ENCODE results near the gene CALHM2.

CALHM2 gene

DNA sequence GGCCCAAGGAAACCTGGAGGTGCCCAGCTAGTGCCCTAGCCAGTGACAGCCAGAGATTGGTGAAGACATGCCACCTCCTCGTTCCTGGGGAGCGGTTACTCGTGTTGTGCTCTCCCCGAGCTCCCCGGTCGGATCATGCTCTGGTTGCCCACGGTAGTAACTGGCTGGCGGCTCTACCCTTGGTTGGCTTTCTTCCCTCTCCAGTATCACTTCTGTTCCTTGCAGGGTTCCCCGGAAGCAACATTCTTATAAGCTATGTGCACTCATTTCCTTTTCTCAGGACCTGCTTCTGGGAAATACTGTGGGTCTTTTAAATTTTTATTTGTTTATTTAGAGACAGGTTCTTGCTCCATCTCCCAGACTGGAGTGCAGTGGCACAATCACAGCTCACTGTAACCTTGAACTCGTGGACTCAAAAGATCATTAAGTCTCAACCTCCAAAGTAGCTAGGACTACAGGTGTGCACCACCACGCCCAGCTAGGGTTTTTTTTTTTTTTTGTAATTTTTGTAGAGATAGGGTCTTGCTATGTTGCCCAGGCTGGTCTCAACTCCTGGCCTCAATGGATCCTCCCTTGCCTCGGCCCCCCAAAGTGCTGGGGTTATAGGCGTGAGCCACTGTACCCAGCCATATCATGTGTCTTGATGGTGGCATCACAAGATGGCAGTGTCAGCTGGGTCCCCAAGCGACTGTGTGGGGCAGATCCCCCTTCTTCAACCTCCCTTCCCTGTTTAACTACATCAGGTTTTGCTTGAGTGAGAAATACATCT, 13.4 kb upstream of the CALHM2 start:
- no peak overlapping the region for H3K4me3 ChIP-seq (ENCODE audit: low read depth, low read length)
- ChIA-PET CTCF (interaction anchor here (0.6 to 2.1 kb wide), 5 partner anchors 10 to 19 kb away, joined by 3 to 7 read pairs (median 5); partner anchors contain the start of gene CALHM3), POLR2A (no interaction called here)
- no peak for DNase-seq (ENCODE audit: low read depth, low spot score)
- TF ChIP-seq, protein P1, sequence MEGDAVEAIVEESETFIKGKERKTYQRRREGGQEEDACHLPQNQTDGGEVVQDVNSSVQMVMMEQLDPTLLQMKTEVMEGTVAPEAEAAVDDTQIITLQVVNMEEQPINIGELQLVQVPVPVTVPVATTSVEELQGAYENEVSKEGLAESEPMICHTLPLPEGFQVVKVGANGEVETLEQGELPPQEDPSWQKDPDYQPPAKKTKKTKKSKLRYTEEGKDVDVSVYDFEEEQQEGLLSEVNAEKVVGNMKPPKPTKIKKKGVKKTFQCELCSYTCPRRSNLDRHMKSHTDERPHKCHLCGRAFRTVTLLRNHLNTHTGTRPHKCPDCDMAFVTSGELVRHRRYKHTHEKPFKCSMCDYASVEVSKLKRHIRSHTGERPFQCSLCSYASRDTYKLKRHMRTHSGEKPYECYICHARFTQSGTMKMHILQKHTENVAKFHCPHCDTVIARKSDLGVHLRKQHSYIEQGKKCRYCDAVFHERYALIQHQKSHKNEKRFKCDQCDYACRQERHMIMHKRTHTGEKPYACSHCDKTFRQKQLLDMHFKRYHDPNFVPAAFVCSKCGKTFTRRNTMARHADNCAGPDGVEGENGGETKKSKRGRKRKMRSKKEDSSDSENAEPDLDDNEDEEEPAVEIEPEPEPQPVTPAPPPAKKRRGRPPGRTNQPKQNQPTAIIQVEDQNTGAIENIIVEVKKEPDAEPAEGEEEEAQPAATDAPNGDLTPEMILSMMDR (IDR thresholded peaks at IDR 0.05; ENCODE audit: insufficient read depth, low read length, missing control alignments) = no peak

DNA sequence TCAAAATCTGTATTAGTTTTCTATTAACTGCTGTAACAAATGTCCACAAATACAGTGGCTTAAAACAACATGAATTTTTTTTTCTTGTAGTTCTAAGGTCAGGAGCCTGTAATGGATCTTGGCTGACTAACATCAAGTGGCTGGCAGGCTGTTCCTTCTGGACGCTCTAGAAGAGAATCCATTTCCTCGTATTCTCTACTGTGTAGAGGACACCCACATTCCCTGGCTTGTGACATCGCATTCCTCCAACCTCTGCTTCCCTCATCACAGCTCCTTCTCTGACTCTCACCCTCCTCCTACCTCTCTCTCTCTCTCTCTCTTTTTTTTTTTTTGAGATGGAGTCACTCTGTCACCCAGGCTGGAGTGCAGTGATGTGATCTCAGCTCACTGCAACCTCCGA, 11.3 kb upstream of the CALHM2 start:
- ChIA-PET POLR2A (no interaction called here), CTCF (interaction anchor here (1.3 to 2.5 kb wide), 2 partner anchors 11 to 47 kb away, joined by 4 to 6 read pairs; partner anchors contain the start of gene CALHM2)
- DNase-seq (ENCODE audit: low read depth, low spot score) = no peak
- no peak overlapping the region for H3K4me3 ChIP-seq (ENCODE audit: low read depth, low read length)
- TF ChIP-seq, protein P1 (IDR thresholded peaks at IDR 0.05; ENCODE audit: insufficient read depth, low read length, missing control alignments) = no peak

DNA sequence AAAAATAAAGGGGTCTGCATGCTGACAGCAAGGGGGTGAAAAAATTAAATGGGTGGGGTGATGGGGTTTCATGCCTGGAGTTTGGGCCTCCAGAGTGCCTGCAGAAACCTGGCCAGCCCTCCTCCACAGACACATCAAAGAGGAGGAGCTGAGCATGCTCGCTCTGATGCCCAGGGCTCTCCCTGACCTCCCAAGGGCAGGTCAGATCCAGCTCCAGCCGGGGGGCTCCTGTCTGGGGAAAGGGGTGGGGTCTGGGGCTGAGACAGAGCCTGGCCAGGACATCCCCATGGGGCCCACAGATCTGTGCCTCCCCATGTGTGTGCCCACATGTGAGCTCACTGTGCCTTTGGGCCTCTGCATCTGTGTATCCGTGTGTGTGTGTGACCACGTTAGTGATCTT, 7.4 kb upstream of the CALHM2 start:
- ChIA-PET POLR2A (no interaction called here), CTCF (interaction anchor here (1.4 to 1.5 kb wide), 2 partner anchors 16 to 26 kb away, joined by 5 to 6 read pairs; no protein-coding TSS in a partner anchor)
- H3K4me3 ChIP-seq (ENCODE audit: low read depth, low read length) = no peak overlapping the region
- DNase-seq (ENCODE audit: low read depth, low spot score) = no peak
- TF ChIP-seq, protein P1 (IDR thresholded peaks at IDR 0.05; ENCODE audit: insufficient read depth, low read length, missing control alignments) = no peak

DNA sequence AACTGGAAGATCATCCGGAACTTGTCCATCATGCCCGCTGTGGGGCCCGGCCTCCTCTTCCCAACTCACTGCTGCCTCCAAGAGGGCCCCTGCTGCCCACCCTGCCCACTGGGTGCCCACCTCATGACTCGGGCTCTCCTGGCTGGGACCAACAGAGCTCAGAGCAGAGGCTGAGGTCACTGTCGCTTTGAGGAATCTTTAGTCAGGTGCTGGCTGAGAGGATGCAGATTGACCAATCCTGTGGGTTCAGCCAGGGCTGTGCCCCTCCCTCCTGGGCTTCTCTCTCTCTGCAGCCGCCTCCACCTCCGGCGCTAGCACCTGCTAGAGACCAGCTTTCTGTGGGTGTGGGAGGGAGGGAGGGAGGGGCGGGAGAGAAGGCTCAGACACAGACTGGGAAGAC, 6.5 kb upstream of the CALHM2 start, which contains the start of gene CALHM1:
Gene CALHM1 (minus strand): TSS at position 181 of the 400 bp plus-strand sequence. CDS start 149 bp downstream, at position 32.
- no peak within 1 kb of the TSS for H3K4me3 ChIP-seq (ENCODE audit: low read depth, low read length)
- DNase-seq (ENCODE audit: low read depth, low spot score) = no peak
- TF ChIP-seq, protein P1 (IDR thresholded peaks at IDR 0.05; ENCODE audit: insufficient read depth, low read length, missing control alignments) = no peak
- ChIA-PET POLR2A (no interaction called here), CTCF (no interaction called here)

DNA sequence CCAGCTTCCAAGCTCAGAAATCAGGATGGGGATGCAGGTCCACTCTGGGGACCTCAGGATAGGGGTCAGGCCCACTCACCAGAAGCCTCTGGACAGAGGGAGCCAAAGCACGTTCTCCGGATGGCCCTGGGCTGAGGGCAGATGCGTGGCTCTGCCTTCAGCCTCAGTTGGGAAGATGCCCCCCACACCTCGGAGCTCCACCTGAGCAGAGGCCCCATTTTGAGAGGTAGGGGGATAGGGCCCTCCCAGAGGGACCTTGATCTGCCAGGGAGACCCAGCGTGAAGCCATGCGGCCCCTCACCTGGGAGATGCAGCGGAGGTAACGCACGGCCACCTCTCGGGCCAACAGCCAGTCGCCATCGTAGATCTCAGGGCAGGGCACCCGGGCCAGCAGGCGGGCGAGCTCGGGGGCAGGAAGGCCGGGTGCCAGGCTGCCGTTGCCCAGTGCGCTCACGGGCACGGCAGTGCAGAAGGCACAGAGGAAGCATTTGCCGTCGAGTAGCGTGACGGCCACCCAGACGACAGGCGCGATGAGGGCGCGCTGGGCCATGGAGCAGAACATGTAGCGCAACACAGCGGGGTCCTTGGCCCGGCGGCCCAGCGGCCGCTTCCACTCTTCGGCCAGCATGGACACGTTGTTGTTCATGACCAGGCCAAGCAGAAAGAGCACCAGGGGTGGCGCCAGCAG, 5.9 kb upstream of the CALHM2 start:
- H3K4me3 ChIP-seq (ENCODE audit: low read depth, low read length) = no peak overlapping the region
- no peak for DNase-seq (ENCODE audit: low read depth, low spot score)
- TF ChIP-seq, protein P1 (IDR thresholded peaks at IDR 0.05; ENCODE audit: insufficient read depth, low read length, missing control alignments) = no peak
- ChIA-PET CTCF (interaction anchor here (0.6 to 1.3 kb wide), 2 partner anchors 27 to 30 kb away, joined by 3 to 4 read pairs; no protein-coding TSS in a partner anchor), POLR2A (no interaction called here)

DNA sequence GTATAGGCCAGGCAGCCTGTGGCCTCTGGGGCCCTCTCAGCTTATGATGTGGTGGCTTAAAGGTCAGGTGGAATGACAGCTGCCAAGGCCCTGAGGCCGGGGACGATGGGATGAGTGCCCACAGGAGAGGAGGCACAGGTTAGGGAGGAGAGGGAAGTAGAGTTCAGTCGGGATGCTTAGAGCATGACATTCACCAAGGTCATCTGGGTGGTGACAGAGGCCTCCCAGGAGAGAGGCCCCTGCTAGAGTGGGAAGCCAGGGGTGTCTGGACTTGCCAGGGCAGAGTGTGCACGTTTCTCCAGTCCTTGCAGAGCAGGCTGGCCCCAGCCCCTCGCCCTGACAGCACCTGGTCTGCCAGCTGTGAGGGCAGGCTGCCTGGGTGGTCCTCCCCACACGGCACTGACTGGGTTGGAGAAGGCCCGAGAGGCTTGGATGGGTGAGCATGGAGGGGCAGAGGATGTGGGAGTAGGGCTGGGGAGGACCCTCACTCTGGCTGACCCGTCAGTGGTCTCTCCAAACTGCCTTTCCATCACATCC, 5.1 kb upstream of the CALHM2 start:
- no peak for DNase-seq (ENCODE audit: low read depth, low spot score)
- CTCF ChIA-PET = interaction anchor here (0.6 to 1.3 kb wide), 2 partner anchors 28 to 31 kb away, joined by 3 to 4 read pairs; no protein-coding TSS in a partner anchor
- H3K4me3 ChIP-seq (ENCODE audit: low read depth, low read length) = no peak overlapping the region
- POLR2A ChIA-PET = no interaction called here
- TF ChIP-seq, protein P1 (IDR thresholded peaks at IDR 0.05; ENCODE audit: insufficient read depth, low read length, missing control alignments) = no peak
